Retinal pigment epithelial cell (primary cell): ENCODE data around the gene DPCD.

Experiments
- DNase-seq: peaks from one replicate; pipeline ENCODE4 v3.0.0-alpha.2; 2010; ENCODE audit warnings: low read depth
- H3K4me3 ChIP-seq: 2 replicates; pipeline ENCODE4 v1.5.1; 2011; ENCODE audit warnings: mild to moderate bottlenecking, low read length, control low read depth, moderate library complexity
- TF ChIP-seq, protein P1 (sequence below): conservative IDR thresholded peaks from 2 replicates; pipeline ENCODE4 v1.5.1; 2011; ENCODE audit warnings: low read depth, low read length, control low read depth, inconsistent platforms

The DPCD gene

DNA sequence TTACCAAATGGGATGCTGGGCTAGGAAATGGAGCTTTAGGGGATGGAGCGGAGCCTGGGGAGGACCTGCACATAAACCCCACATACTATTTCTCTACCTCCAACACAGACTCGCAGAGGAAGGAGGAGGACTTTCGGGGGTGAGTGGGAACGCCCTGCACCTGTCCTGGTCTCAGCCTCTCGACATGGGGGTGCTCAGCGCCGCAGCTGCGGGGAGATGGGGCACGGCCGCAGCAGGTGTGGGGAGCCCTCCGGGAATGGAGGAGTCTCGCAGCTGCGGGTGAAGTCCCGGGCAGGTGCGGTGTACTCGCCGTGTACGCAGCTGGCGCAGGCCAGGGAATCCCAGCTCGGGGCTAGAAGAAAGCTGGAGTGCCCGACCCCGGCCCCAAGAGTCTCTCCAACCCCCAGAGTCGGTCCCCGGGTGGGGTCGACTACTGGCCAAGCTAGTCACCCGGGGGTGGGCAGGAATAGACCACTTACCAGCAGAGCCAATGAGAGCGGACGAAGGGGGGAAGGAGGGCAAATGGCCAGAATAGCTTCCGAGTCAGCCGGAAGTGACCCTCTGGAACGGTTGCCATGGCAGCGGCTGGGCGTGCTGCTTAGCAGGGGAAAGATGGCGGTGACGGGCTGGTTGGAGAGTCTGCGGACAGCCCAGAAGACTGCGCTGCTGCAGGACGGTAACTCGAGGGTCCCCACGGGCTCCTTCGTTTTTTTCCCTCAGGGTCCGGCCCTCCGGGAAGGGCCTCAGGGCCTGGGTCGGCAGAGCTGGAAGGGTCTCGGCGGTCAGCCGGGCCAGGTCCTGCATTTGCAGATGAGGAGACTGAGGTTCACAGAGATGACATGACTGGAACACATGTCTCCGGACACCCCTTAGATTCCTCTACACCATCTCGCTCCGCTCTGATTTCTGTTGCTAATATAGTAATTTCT lies at the start of gene DPCD, which contains the start of gene POLL:
TSS of gene DPCD (plus strand) at position 597 of the 929 bp plus-strand sequence. CDS start at position 613, 16 bp downstream.
TSS of gene POLL (minus strand) at position 533 of the 929 bp plus-strand sequence. CDS start 897 bp downstream, outside the sequence.
- TF ChIP-seq, protein P1, sequence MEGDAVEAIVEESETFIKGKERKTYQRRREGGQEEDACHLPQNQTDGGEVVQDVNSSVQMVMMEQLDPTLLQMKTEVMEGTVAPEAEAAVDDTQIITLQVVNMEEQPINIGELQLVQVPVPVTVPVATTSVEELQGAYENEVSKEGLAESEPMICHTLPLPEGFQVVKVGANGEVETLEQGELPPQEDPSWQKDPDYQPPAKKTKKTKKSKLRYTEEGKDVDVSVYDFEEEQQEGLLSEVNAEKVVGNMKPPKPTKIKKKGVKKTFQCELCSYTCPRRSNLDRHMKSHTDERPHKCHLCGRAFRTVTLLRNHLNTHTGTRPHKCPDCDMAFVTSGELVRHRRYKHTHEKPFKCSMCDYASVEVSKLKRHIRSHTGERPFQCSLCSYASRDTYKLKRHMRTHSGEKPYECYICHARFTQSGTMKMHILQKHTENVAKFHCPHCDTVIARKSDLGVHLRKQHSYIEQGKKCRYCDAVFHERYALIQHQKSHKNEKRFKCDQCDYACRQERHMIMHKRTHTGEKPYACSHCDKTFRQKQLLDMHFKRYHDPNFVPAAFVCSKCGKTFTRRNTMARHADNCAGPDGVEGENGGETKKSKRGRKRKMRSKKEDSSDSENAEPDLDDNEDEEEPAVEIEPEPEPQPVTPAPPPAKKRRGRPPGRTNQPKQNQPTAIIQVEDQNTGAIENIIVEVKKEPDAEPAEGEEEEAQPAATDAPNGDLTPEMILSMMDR, result no peak
- DNase-seq, result peak; percentile 83

DNA sequence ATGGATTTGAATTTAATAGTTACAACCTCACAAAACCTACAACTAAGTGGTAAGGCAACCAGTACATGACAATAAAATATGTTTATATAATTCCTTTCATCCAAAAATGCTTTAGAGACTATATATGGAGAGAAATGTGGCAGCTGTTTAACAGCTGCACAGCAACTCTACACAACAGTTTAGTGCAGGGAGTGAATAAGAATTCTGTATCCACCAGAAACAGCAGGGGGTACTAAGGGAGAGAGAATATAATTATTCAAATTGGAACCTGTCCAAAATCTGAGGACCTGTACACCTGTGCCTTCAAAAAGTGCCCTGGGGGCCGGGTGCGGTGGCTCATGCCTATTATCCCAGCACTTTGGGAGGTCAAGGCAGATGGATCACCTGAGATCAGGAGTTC lies 49.7 kb upstream of the DPCD start:
- no peak for DNase-seq

More for the DNA sequence above, at the start of gene DPCD, which contains the start of gene POLL:
- H3K4me3 ChIP-seq, result peak within 1 kb of the TSS; percentile 69

GRCh38 chr10:101545898-101546297 lies 42.2 kb upstream of the DPCD start:
- DNase-seq, result no peak
- TF ChIP-seq, protein P1, result no peak
- H3K4me3 ChIP-seq, result no peak overlapping the region

More for the DNA sequence above, 49.7 kb upstream of the DPCD start:
- TF ChIP-seq, protein P1, result no peak
- no peak overlapping the region for H3K4me3 ChIP-seq

DNA sequence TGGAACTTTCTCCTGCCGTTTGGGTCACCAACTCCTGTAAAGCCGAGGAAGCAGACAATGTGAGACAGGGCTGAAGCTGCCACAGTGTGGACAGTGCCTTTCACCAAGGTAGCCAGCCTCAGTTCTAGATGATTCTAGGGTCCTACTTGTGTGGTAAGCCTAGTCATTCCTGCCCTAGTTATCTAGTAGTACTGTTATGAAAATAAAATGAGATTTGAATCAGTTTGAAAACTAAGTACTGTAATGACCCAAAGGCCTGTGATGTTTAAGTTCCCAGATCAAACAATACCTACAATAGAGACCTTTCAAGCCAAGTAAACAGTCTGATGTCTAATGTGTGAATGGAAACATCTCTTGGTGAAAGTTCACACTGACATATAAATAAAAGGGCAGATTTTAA lies 37.2 kb upstream of the DPCD start:
- DNase-seq, result no peak
- TF ChIP-seq, protein P1, result no peak
- H3K4me3 ChIP-seq, result no peak overlapping the region

DNA sequence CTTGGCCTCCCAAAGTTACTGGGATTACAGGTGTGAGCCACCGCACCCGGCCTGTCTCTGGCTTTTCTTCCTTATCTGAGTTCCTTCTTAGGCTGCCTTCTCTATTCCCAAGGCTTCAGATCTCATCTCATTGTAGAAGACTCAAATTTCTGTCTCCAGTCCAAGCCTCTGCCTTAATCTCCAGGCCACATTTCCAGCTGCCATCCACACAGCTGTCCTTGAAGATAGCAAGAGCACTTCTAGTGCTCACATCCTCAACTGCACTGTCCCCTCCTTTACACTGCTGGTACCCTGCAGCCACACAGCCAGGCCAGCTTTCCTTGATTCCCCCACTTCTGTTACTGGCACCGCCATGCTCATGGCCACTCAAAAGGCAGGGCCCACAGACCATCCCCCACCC lies 35.7 kb upstream of the DPCD start:
- TF ChIP-seq, protein P1, result no peak
- DNase-seq, result no peak

GRCh38 chr10:101557541-101557940 lies 30.6 kb upstream of the DPCD start:
- H3K4me3 ChIP-seq, result no peak overlapping the region
- TF ChIP-seq, protein P1, result no peak
- no peak for DNase-seq

More for the DNA sequence above, 35.7 kb upstream of the DPCD start:
- no peak overlapping the region for H3K4me3 ChIP-seq
